Measurements from ENCODE around the gene LUC7L. TPM values are rescaled to one million over a fixed set of nuclear protein-coding genes. Genes with fewer than 3 reads are reported as not detected.
A peak's percentile ranks its signal among the peaks of the same experiment; 100 is the strongest.
"Not testable (repeated sequence)": the region's sequence is repeated elsewhere in the genome, so short reads cannot be mapped to it uniquely, and the experiment has no call there.

LUC7L gene
- total and polyA plus RNA-seq, 4 experiments from 2014 or later: 5.1 to 157 (median 80.1) TPM

DNA sequence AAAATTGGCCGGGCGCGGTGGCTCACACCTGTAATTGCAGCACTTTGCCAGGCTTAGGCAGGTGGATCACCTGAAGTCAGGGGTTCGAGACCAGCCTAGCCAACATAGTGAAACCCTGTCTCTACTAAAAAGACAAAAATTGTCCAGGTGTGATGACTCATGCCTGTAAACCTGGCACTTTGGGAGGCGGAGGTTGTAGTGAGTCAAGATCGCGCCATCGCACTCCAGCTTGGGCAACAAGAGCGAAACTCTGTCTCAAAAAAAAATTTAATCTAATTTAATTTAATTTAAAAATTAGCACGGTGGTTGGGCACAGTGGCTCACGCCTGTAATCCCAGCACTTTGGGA, 50.6 kb downstream of the LUC7L start:
- no peaks in the 10 kb centered on the region for H3K36me3 Mint-ChIP-seq
- intact Hi-C loops (cut with micrococcal nuclease): no loop called here
- Histone ChIP-seq H3K4me1 (ENCODE audit: insufficient read depth, low read length) (peaks cover 21% of the 10 kb centered on the region), H3K9me3 (ENCODE audit: control insufficient read depth in 1 of 2, low read length in 2 of 2) (no peaks in the 10 kb centered on the region), H3K27me3 (ENCODE audit: insufficient read depth, low read length) (peaks cover 35% of the 10 kb centered on the region), H3K36me3 (ENCODE audit: insufficient read depth, low read length) (no peaks in the 10 kb centered on the region), H3K27ac (ENCODE audit: low read depth, low read length) (no peak overlapping the region), H3K4me3 (ENCODE audit: low read length in 2 of 2) (no peak overlapping the region)
- H3K27me3 Mint-ChIP-seq: peaks cover 26 to 32% of the 10 kb centered on the region in 2 donors
- ChIA-PET POLR2A (ENCODE audit: partially characterized antibody) (no interaction called here), CTCF (ENCODE audit: partially characterized antibody) (interaction anchor here (1.1 kb wide), 1 partner anchor 71 kb away, joined by 4 read pairs; no protein-coding TSS in a partner anchor)
- no peak overlapping the region for H3K27ac Mint-ChIP-seq
- DNase-seq: no peak
- H3K4me1 Mint-ChIP-seq: peaks cover 5 to 31% (median 17%) of the 10 kb centered on the region in 4 donors
- H3K9me3 Mint-ChIP-seq: no peaks in the 10 kb centered on the region
- no peak overlapping the region for H3K4me3 Mint-ChIP-seq

DNA sequence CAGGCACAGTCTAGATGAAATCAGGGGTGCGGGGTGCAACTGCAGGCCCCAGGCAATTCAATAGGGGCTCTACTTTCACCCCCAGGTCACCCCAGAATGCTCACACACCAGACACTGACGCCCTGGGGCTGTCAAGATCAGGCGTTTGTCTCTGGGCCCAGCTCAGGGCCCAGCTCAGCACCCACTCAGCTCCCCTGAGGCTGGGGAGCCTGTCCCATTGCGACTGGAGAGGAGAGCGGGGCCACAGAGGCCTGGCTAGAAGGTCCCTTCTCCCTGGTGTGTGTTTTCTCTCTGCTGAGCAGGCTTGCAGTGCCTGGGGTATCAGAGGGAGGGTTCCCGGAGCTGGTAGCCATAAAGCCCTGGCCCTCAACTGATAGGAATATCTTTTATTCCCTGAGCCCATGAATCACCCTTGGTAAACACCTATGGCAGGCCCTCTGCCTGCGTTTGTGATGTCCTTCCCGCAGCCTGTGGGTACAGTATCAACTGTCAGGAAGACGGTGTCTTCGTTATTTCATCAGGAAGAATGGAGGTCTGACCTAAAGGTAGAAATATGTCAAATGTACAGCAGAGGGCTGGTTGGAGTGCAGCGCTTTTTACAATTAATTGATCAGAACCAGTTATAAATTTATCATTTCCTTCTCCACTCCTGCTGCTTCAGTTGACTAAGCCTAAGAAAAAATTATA, 51.1 kb downstream of the LUC7L start:
- ChIA-PET POLR2A (ENCODE audit: partially characterized antibody) (no interaction called here), CTCF (ENCODE audit: partially characterized antibody) (interaction anchor here (1.1 kb wide), 1 partner anchor 71 kb away, joined by 4 read pairs; no protein-coding TSS in a partner anchor)
- no peak for DNase-seq
- peak overlapping the region in 4 of 8 donors; percentile 10 to 55 (median 20) for H3K4me3 Mint-ChIP-seq
- peaks cover 6 to 33% (median 19%) of the 10 kb centered on the region in 4 donors for H3K4me1 Mint-ChIP-seq
- no peak overlapping the region for H3K4me3 ChIP-seq (ENCODE audit: low read length in 2 of 2)
- no peak overlapping the region for H3K27ac ChIP-seq (ENCODE audit: low read depth, low read length)
- H3K4me1 ChIP-seq (ENCODE audit: insufficient read depth, low read length): peaks cover 21% of the 10 kb centered on the region
- intact Hi-C loops (cut with micrococcal nuclease): no loop called here
- no peak overlapping the region for H3K27ac Mint-ChIP-seq
- H3K27me3 Mint-ChIP-seq: peaks cover 28 to 34% of the 10 kb centered on the region in 2 donors
- H3K9me3 Mint-ChIP-seq: peaks cover 0 to 1% (median 0%) of the 10 kb centered on the region in 8 donors
- no peaks in the 10 kb centered on the region for H3K36me3 Mint-ChIP-seq
- peaks cover 35% of the 10 kb centered on the region for H3K27me3 ChIP-seq (ENCODE audit: insufficient read depth, low read length)
- H3K36me3 ChIP-seq (ENCODE audit: insufficient read depth, low read length): no peaks in the 10 kb centered on the region
- H3K9me3 ChIP-seq (ENCODE audit: control insufficient read depth in 1 of 2, low read length in 2 of 2): no peaks in the 10 kb centered on the region

DNA sequence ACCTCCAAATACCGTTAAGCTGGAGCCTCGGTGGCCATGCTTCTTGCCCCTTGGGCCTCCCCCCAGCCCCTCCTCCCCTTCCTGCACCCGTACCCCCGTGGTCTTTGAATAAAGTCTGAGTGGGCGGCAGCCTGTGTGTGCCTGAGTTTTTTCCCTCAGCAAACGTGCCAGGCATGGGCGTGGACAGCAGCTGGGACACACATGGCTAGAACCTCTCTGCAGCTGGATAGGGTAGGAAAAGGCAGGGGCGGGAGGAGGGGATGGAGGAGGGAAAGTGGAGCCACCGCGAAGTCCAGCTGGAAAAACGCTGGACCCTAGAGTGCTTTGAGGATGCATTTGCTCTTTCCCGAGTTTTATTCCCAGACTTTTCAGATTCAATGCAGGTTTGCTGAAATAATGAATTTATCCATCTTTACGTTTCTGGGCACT, 51.8 kb downstream of the LUC7L start:
- H3K27me3 Mint-ChIP-seq: peaks cover 28 to 34% of the 10 kb centered on the region in 2 donors
- Histone ChIP-seq H3K9me3 (ENCODE audit: control insufficient read depth in 1 of 2, low read length in 2 of 2) (no peaks in the 10 kb centered on the region), H3K27ac (ENCODE audit: low read depth, low read length) (no peak overlapping the region), H3K27me3 (ENCODE audit: insufficient read depth, low read length) (peaks cover 35% of the 10 kb centered on the region), H3K4me3 (ENCODE audit: low read length in 2 of 2) (no peak overlapping the region), H3K36me3 (ENCODE audit: insufficient read depth, low read length) (no peaks in the 10 kb centered on the region), H3K4me1 (ENCODE audit: insufficient read depth, low read length) (peaks cover 21% of the 10 kb centered on the region)
- H3K9me3 Mint-ChIP-seq: peaks cover 0 to 1% (median 0%) of the 10 kb centered on the region in 8 donors
- peaks cover 6 to 33% (median 19%) of the 10 kb centered on the region in 4 donors for H3K4me1 Mint-ChIP-seq
- H3K36me3 Mint-ChIP-seq: no peaks in the 10 kb centered on the region
- ChIA-PET POLR2A (ENCODE audit: partially characterized antibody) (no interaction called here), CTCF (ENCODE audit: partially characterized antibody) (no interaction called here)
- intact Hi-C loops (cut with micrococcal nuclease): no loop called here
- no peak overlapping the region for H3K27ac Mint-ChIP-seq
- DNase-seq: no peak
- H3K4me3 Mint-ChIP-seq: peak overlapping the region in 4 of 8 donors; percentile 10 to 55 (median 29)

DNA sequence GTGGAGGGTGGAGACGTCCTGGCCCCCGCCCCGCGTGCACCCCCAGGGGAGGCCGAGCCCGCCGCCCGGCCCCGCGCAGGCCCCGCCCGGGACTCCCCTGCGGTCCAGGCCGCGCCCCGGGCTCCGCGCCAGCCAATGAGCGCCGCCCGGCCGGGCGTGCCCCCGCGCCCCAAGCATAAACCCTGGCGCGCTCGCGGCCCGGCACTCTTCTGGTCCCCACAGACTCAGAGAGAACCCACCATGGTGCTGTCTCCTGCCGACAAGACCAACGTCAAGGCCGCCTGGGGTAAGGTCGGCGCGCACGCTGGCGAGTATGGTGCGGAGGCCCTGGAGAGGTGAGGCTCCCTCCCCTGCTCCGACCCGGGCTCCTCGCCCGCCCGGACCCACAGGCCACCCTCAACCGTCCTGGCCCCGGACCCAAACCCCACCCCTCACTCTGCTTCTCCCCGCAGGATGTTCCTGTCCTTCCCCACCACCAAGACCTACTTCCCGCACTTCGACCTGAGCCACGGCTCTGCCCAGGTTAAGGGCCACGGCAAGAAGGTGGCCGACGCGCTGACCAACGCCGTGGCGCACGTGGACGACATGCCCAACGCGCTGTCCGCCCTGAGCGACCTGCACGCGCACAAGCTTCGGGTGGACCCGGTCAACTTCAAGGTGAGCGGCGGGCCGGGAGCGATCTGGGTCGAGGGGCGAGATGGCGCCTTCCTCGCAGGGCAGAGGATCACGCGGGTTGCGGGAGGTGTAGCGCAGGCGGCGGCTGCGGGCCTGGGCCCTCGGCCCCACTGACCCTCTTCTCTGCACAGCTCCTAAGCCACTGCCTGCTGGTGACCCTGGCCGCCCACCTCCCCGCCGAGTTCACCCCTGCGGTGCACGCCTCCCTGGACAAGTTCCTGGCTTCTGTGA, 52.5 kb downstream of the LUC7L start, which contains the start of gene HBA1:
HBA1 (plus strand) TSS at position 204 of the 906 bp plus-strand sequence; CDS start at position 241, 37 bp downstream.
- H3K27ac Mint-ChIP-seq: peak within 1 kb of the TSS in 1 of 7 donors; percentile 57
- H3K36me3 ChIP-seq (ENCODE audit: insufficient read depth, low read length); DNase-seq; POLR2A ChIA-PET (ENCODE audit: partially characterized antibody); H3K9me3 Mint-ChIP-seq; H3K27ac ChIP-seq (ENCODE audit: low read depth, low read length); CTCF ChIA-PET (ENCODE audit: partially characterized antibody); intact Hi-C loops (cut with micrococcal nuclease); H3K4me3 ChIP-seq (ENCODE audit: low read length in 2 of 2); H3K9me3 ChIP-seq (ENCODE audit: control insufficient read depth in 1 of 2, low read length in 2 of 2); H3K36me3 Mint-ChIP-seq: not testable (repeated sequence)
- H3K27me3 Mint-ChIP-seq: peaks cover 29 to 36% of the 10 kb centered on the region in 2 donors
- Histone ChIP-seq H3K27me3 (ENCODE audit: insufficient read depth, low read length) (peaks cover 35% of the 10 kb centered on the region), H3K4me1 (ENCODE audit: insufficient read depth, low read length) (peaks cover 20% of the 10 kb centered on the region)
- H3K4me3 Mint-ChIP-seq: peak within 1 kb of the TSS in 6 of 8 donors; percentile 17 to 70 (median 42)
- H3K4me1 Mint-ChIP-seq: peaks cover 6 to 32% (median 19%) of the 10 kb centered on the region in 4 donors

DNA sequence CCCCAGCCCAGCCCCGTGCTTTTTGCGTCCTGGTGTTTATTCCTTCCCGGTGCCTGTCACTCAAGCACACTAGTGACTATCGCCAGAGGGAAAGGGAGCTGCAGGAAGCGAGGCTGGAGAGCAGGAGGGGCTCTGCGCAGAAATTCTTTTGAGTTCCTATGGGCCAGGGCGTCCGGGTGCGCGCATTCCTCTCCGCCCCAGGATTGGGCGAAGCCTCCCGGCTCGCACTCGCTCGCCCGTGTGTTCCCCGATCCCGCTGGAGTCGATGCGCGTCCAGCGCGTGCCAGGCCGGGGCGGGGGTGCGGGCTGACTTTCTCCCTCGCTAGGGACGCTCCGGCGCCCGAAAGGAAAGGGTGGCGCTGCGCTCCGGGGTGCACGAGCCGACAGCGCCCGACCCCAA, 53.2 kb downstream of the LUC7L start:
- Histone ChIP-seq H3K4me1 (ENCODE audit: insufficient read depth, low read length) (peaks cover 14% of the 10 kb centered on the region), H3K27me3 (ENCODE audit: insufficient read depth, low read length) (peaks cover 35% of the 10 kb centered on the region)
- H3K36me3 Mint-ChIP-seq; intact Hi-C loops (cut with micrococcal nuclease); H3K9me3 Mint-ChIP-seq; H3K27ac Mint-ChIP-seq; DNase-seq; POLR2A ChIA-PET (ENCODE audit: partially characterized antibody); H3K9me3 ChIP-seq (ENCODE audit: control insufficient read depth in 1 of 2, low read length in 2 of 2); H3K4me3 ChIP-seq (ENCODE audit: low read length in 2 of 2); H3K27ac ChIP-seq (ENCODE audit: low read depth, low read length); H3K36me3 ChIP-seq (ENCODE audit: insufficient read depth, low read length): not testable (repeated sequence)
- peak overlapping the region in 1 of 8 donors; percentile 48 for H3K4me3 Mint-ChIP-seq
- H3K4me1 Mint-ChIP-seq: peaks cover 6 to 31% (median 18%) of the 10 kb centered on the region in 4 donors
- peaks cover 32 to 37% of the 10 kb centered on the region in 2 donors for H3K27me3 Mint-ChIP-seq
- CTCF ChIA-PET (ENCODE audit: partially characterized antibody): interaction anchor here (1.4 kb wide), 1 partner anchor 69 kb away, joined by 4 read pairs; no protein-coding TSS in a partner anchor

DNA sequence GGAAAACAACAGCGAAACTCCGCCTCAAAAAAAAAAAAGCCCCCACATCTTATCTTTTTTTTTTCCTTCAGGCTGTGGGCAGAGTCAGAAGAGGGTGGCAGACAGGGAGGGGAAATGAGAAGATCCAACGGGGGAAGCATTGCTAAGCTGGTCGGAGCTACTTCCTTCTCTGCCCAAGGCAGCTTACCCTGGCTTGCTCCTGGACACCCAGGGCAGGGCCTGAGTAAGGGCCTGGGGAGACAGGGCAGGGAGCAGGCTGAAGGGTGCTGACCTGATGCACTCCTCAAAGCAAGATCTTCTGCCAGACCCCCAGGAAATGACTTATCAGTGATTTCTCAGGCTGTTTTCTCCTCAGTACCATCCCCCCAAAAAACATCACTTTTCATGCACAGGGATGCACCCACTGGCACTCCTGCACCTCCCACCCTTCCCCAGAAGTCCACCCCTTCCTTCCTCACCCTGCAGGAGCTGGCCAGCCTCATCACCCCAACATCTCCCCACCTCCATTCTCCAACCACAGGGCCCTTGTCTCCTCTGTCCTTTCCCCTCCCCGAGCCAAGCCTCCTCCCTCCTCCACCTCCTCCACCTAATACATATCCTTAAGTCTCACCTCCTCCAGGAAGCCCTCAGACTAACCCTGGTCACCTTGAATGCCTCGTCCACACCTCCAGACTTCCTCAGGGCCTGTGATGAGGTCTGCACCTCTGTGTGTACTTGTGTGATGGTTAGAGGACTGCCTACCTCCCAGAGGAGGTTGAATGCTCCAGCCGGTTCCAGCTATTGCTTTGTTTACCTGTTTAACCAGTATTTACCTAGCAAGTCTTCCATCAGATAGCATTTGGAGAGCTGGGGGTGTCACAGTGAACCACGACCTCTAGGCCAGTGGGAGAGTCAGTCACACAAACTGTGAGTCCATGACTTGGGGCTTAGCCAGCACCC, 54.0 kb downstream of the LUC7L start:
- POLR2A ChIA-PET (ENCODE audit: partially characterized antibody): no interaction called here
- H3K27me3 ChIP-seq (ENCODE audit: insufficient read depth, low read length): peaks cover 35% of the 10 kb centered on the region
- no peak overlapping the region for H3K4me3 ChIP-seq (ENCODE audit: low read length in 2 of 2)

More for the DNA sequence above, 54.0 kb downstream of the LUC7L start:
- H3K27me3 Mint-ChIP-seq: peaks cover 37 to 42% of the 10 kb centered on the region in 2 donors
- Histone ChIP-seq H3K27ac (ENCODE audit: low read depth, low read length) (no peak overlapping the region), H3K9me3 (ENCODE audit: control insufficient read depth in 1 of 2, low read length in 2 of 2) (no peaks in the 10 kb centered on the region), H3K36me3 (ENCODE audit: insufficient read depth, low read length) (no peaks in the 10 kb centered on the region), H3K4me1 (ENCODE audit: insufficient read depth, low read length) (peaks cover 7% of the 10 kb centered on the region)
- peak overlapping the region in 1 of 7 donors; percentile 57 for H3K27ac Mint-ChIP-seq
- intact Hi-C loops (cut with micrococcal nuclease): no loop called here
- CTCF ChIA-PET (ENCODE audit: partially characterized antibody): interaction anchor here (1.4 kb wide), 1 partner anchor 68 kb away, joined by 4 read pairs; no protein-coding TSS in a partner anchor
- H3K4me3 Mint-ChIP-seq: peak overlapping the region in 6 of 8 donors; percentile 17 to 70 (median 46)
- DNase-seq: no peak
- H3K4me1 Mint-ChIP-seq: peaks cover 5 to 31% (median 18%) of the 10 kb centered on the region in 4 donors
- H3K9me3 Mint-ChIP-seq: peaks cover 0 to 1% (median 0%) of the 10 kb centered on the region in 8 donors
- no peaks in the 10 kb centered on the region for H3K36me3 Mint-ChIP-seq

All from CD4-positive, alpha-beta memory T cell (primary cell).